ENCODE results near the gene MC1R. TPM values are rescaled to one million over a fixed set of nuclear protein-coding genes. Genes with fewer than 3 reads are reported as not detected.

MC1R gene
- total RNA-seq, 1 experiment from 2014 or later, result 13.1 TPM

- DNase-seq (ENCODE audit: unreplicated experiment), result no peak
- ChIA-PET CTCF (no interaction called here), POLR2A (interaction anchor here (1.1 kb wide), 2 partner anchors 13 to 29 kb away, joined by 4 to 5 read pairs; partner anchors contain the start of gene TUBB3)
- Mint-ChIP-seq H3K4me1 (ENCODE audit: insufficient read depth, unreplicated experiment) (no peaks in the 10 kb centered on the region), H3K27ac (ENCODE audit: low read depth, unreplicated experiment) (no peak overlapping the region), H3K4me3 (ENCODE audit: unreplicated experiment) (no peak overlapping the region), H3K36me3 (ENCODE audit: insufficient read depth, unreplicated experiment) (peaks cover 60% of the 10 kb centered on the region), H3K9me3 (ENCODE audit: unreplicated experiment) (no peaks in the 10 kb centered on the region), H3K27me3 (ENCODE audit: insufficient read depth, unreplicated experiment) (no peaks in the 10 kb centered on the region)
- intact Hi-C loops (cut with micrococcal nuclease), result no loop called here
- no TSS peak for BruUV-seq (replicated peaks)
- TF ChIP-seq CTCF (IDR thresholded peaks at IDR 0.05; ENCODE audit: unreplicated experiment), result no peak
These were observed 24.8 kb upstream of the MC1R start for GRCh38 chr16:89893642-89894548.

- Mint-ChIP-seq H3K27me3 (ENCODE audit: insufficient read depth, unreplicated experiment) (no peaks in the 10 kb centered on the region), H3K4me1 (ENCODE audit: insufficient read depth, unreplicated experiment) (no peaks in the 10 kb centered on the region), H3K4me3 (ENCODE audit: unreplicated experiment) (no peak overlapping the region), H3K36me3 (ENCODE audit: insufficient read depth, unreplicated experiment) (peaks cover 62% of the 10 kb centered on the region), H3K9me3 (ENCODE audit: unreplicated experiment) (no peaks in the 10 kb centered on the region), H3K27ac (ENCODE audit: low read depth, unreplicated experiment) (no peak overlapping the region)
- ChIA-PET POLR2A (no interaction called here), CTCF (no interaction called here)
- BruUV-seq (replicated peaks), result no TSS peak
- no peak for TF ChIP-seq CTCF (IDR thresholded peaks at IDR 0.05; ENCODE audit: unreplicated experiment)
- no peak for DNase-seq (ENCODE audit: unreplicated experiment)
- intact Hi-C loops (cut with micrococcal nuclease), result no loop called here
These were observed 23.0 kb upstream of the MC1R start for GRCh38 chr16:89895482-89896250.

- no peaks in the 10 kb centered on the region for H3K27me3 Mint-ChIP-seq (ENCODE audit: insufficient read depth, unreplicated experiment)
- CTCF ChIA-PET, result interaction anchor here (0.6 kb wide), 1 partner anchor 72 kb away, joined by 5 read pairs; no protein-coding TSS in a partner anchor
- no peaks in the 10 kb centered on the region for H3K9me3 Mint-ChIP-seq (ENCODE audit: unreplicated experiment)
- no peak overlapping the region for H3K4me3 Mint-ChIP-seq (ENCODE audit: unreplicated experiment)
- no peak overlapping the region for H3K27ac Mint-ChIP-seq (ENCODE audit: low read depth, unreplicated experiment)
- no peak for DNase-seq (ENCODE audit: unreplicated experiment)
- intact Hi-C loops (cut with micrococcal nuclease), result no loop called here
- no peaks in the 10 kb centered on the region for H3K4me1 Mint-ChIP-seq (ENCODE audit: insufficient read depth, unreplicated experiment)
- POLR2A ChIA-PET, result no interaction called here
- no peak for TF ChIP-seq CTCF (IDR thresholded peaks at IDR 0.05; ENCODE audit: unreplicated experiment)
- H3K36me3 Mint-ChIP-seq (ENCODE audit: insufficient read depth, unreplicated experiment), result peaks cover 54% of the 10 kb centered on the region
- no TSS peak for BruUV-seq (replicated peaks)
These were observed 21.5 kb upstream of the MC1R start for GRCh38 chr16:89897204-89897603.

Data from MCF 10A (cell line).